Mononuclear cell (primary cell): ENCODE results near the gene ACSL1. TPM values are rescaled to one million over a fixed set of nuclear protein-coding genes. Genes with fewer than 3 reads are reported as not detected.
"Not testable (repeated sequence)": the region's sequence is repeated elsewhere in the genome, so short reads cannot be mapped to it uniquely, and the experiment has no call there.

Experiments
- H3K27me3 ChIP-seq: 2 replicates; pipeline ENCODE4 v1.6.0; 2011; ENCODE audit warnings: low read length, control low read depth; ENCODE audit not compliant: insufficient read depth
- H3K4me1 ChIP-seq: 2 replicates; pipeline ENCODE4 v1.5.1; 2011; ENCODE audit warnings: mild to moderate bottlenecking, low read length, control low read depth; ENCODE audit not compliant: insufficient read depth
- H3K4me3 ChIP-seq: 2 replicates; pipeline ENCODE4 v1.5.1; 2011; ENCODE audit warnings: mild to moderate bottlenecking, low read length, moderate library complexity
- H3K9me3 ChIP-seq: 2 replicates; pipeline ENCODE4 v1.5.1; 2011; ENCODE audit warnings: low read depth, mild to moderate bottlenecking, control low read depth, low read length
- total RNA-seq: library from RNA; depleted of rRNA; stranded (reverse); fragments of >200 nt; gene quantifications from one replicate; pipeline ENCODE4 v1.2.3, GENCODE V29; 2012

Gene ACSL1
- total RNA-seq, 1 donor: 110 TPM

- H3K4me3 ChIP-seq: no peak overlapping the region
- H3K9me3 ChIP-seq: no peaks in the 10 kb centered on the region
- H3K4me1 ChIP-seq: peaks cover 62% of the 10 kb centered on the region
- no peaks in the 10 kb centered on the region for H3K27me3 ChIP-seq
Observed at GRCh38 chr4:184849185-184849584, 23.4 kb upstream of the ACSL1 start.

- peaks cover 56% of the 10 kb centered on the region for H3K4me1 ChIP-seq
- no peaks in the 10 kb centered on the region for H3K27me3 ChIP-seq
- H3K4me3 ChIP-seq: no peak overlapping the region
- no peaks in the 10 kb centered on the region for H3K9me3 ChIP-seq
Observed at GRCh38 chr4:184848510-184848909, 22.7 kb upstream of the ACSL1 start.

GRCh38 chr4:184846531-184846930 is 20.8 kb upstream of the ACSL1 start:
- H3K4me3 ChIP-seq: no peak overlapping the region
- no peaks in the 10 kb centered on the region for H3K27me3 ChIP-seq
- H3K4me1 ChIP-seq: peaks cover 36% of the 10 kb centered on the region
- no peaks in the 10 kb centered on the region for H3K9me3 ChIP-seq

- Histone ChIP-seq H3K9me3 (no peaks in the 10 kb centered on the region), H3K27me3 (no peaks in the 10 kb centered on the region), H3K4me3 (no peak overlapping the region), H3K4me1 (peaks cover 26% of the 10 kb centered on the region)
Observed at GRCh38 chr4:184845367-184846021, 19.7 kb upstream of the ACSL1 start.

- no peaks in the 10 kb centered on the region for H3K27me3 ChIP-seq
- no peak overlapping the region for H3K4me3 ChIP-seq
- peaks cover 19% of the 10 kb centered on the region for H3K4me1 ChIP-seq
- H3K9me3 ChIP-seq: no peaks in the 10 kb centered on the region
Observed at GRCh38 chr4:184844742-184845141, 19.0 kb upstream of the ACSL1 start.

GRCh38 chr4:184843984-184844554 is 18.3 kb upstream of the ACSL1 start:
- H3K27me3 ChIP-seq: no peaks in the 10 kb centered on the region
- no peak overlapping the region for H3K4me3 ChIP-seq
- H3K4me1 ChIP-seq: peaks cover 15% of the 10 kb centered on the region
- H3K9me3 ChIP-seq: no peaks in the 10 kb centered on the region

- H3K9me3 ChIP-seq, H3K4me3 ChIP-seq, H3K4me1 ChIP-seq: not testable (repeated sequence)
Observed at GRCh38 chr4:184839075-184839399, 13.3 kb upstream of the ACSL1 start.

GRCh38 chr4:184838249-184839074 is 12.7 kb upstream of the ACSL1 start:
- Histone ChIP-seq H3K4me1 (peaks cover 13% of the 10 kb centered on the region), H3K27me3 (no peaks in the 10 kb centered on the region), H3K9me3 (no peaks in the 10 kb centered on the region), H3K4me3 (no peak overlapping the region)

More at GRCh38 chr4:184839075-184839399, 13.3 kb upstream of the ACSL1 start:
- not testable (repeated sequence) for H3K27me3 ChIP-seq

- peaks cover 18% of the 10 kb centered on the region for H3K4me1 ChIP-seq
- no peaks in the 10 kb centered on the region for H3K27me3 ChIP-seq
- H3K4me3 ChIP-seq: no peak overlapping the region
- H3K9me3 ChIP-seq: no peaks in the 10 kb centered on the region
Observed at GRCh38 chr4:184836613-184837012, 10.8 kb upstream of the ACSL1 start.

- Histone ChIP-seq H3K27me3 (no peaks in the 10 kb centered on the region), H3K4me1 (peaks cover 18% of the 10 kb centered on the region), H3K9me3 (no peaks in the 10 kb centered on the region), H3K4me3 (no peak overlapping the region)
Observed at GRCh38 chr4:184833046-184833838, 7.5 kb upstream of the ACSL1 start.

- H3K4me1 ChIP-seq: peaks cover 33% of the 10 kb centered on the region
- H3K27me3 ChIP-seq: no peaks in the 10 kb centered on the region
- no peak overlapping the region for H3K4me3 ChIP-seq
- no peaks in the 10 kb centered on the region for H3K9me3 ChIP-seq
Observed at GRCh38 chr4:184831153-184831552, 5.4 kb upstream of the ACSL1 start.

GRCh38 chr4:184826691-184827270 is 1.0 kb upstream of the ACSL1 start:
- H3K4me1 ChIP-seq: peaks cover 48% of the 10 kb centered on the region
- peak overlapping the region; percentile 59 for H3K4me3 ChIP-seq
- H3K27me3 ChIP-seq: no peaks in the 10 kb centered on the region
- H3K9me3 ChIP-seq: no peaks in the 10 kb centered on the region

- H3K9me3 ChIP-seq: no peaks in the 10 kb centered on the region
- no peaks in the 10 kb centered on the region for H3K27me3 ChIP-seq
- H3K4me1 ChIP-seq: peaks cover 59% of the 10 kb centered on the region
- H3K4me3 ChIP-seq: peak overlapping the region; percentile 67
Observed at GRCh38 chr4:184825141-184825895, 450 bp downstream of the ACSL1 start.

GRCh38 chr4:184824776-184825084 is 1.0 kb downstream of the ACSL1 start:
- no peaks in the 10 kb centered on the region for H3K27me3 ChIP-seq
- H3K4me3 ChIP-seq: peak overlapping the region; percentile 67
- no peaks in the 10 kb centered on the region for H3K9me3 ChIP-seq
- peaks cover 65% of the 10 kb centered on the region for H3K4me1 ChIP-seq
